MG63 (cell line): Measurements from ENCODE around the gene EGFR. TPM values are rescaled to one million over a fixed set of nuclear protein-coding genes. Genes with fewer than 3 reads are reported as not detected.
A peak's percentile ranks its signal among the peaks of the same experiment; 100 is the strongest.

ENCODE experiments used
- DNase-seq: peaks from one replicate; pipeline ENCODE4 v3.0.0-alpha.2; 2020
- H3K27me3 ChIP-seq: fragments of 250-450 bp; sonication (Bioruptor Pico); 2 replicates; pipeline ENCODE4 v1.5.1; 2020; ENCODE audit warnings: mild to moderate bottlenecking, moderate library complexity
- H3K36me3 ChIP-seq: fragments of 250-450 bp; sonication (Bioruptor Pico); 2 replicates; pipeline ENCODE4 v1.5.1; 2020; ENCODE audit warnings: mild to moderate bottlenecking, moderate library complexity
- H3K4me3 ChIP-seq: fragments of 250-450 bp; sonication (Bioruptor Pico); 2 replicates; pipeline ENCODE4 v1.5.1; 2020; ENCODE audit warnings: mild to moderate bottlenecking, moderate library complexity
- H3K9me3 ChIP-seq: fragments of 250-450 bp; sonication (Bioruptor Pico); 2 replicates; pipeline ENCODE4 v1.5.1; 2020; ENCODE audit warnings: mild to moderate bottlenecking, moderate library complexity
- total RNA-seq: library from RNA; depleted of rRNA; stranded (reverse); fragments of >200 nt; shearing (Covaris generic); gene quantifications from 2 replicates; pipeline ENCODE4 v1.2.3, GENCODE V29; 2014; ENCODE audit warnings: low replicate concordance

The EGFR gene
- total RNA-seq, 1 experiment from 2014 or later: 20.3 TPM

DNA sequence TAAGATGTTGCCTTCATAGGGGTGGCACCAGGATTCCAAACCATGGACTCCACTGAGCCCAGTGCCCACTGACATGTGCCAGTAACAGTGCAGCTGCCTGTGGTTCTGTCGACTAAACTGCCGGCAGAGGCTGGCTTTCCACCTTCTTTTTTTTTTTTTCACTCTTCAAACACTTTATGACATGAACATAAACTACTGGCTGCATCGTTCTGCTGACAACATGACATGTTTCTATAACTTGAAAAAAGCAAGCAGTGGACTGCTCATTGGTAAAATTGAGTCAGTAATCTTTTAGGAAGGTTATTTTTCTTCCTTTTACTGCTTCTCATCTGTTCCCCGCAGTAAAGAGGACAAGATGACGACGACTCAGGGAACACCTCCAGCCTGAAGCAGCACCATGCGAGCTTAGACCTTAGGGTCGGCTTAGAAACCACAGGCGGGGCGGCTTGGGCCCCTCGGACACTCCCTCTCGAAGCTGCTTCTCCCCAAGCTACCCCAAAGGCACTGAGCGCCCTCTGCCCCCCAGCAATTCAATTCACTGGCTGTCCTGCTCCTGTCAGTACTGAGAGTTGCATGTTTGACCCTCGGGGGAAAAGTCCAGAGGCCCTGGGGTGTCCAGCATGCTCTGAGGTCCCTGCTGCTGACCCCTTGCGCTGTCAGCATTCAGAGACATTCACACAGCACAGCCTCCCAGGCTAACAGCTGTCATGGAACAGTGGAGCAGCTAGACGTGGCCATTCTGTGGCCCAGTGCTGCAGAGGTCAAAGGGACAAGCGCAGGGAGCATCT is 112.5 kb downstream of the EGFR start:
- Histone ChIP-seq H3K27me3 (no peaks in the 10 kb centered on the region), H3K36me3 (peaks cover 17% of the 10 kb centered on the region), H3K4me3 (no peak overlapping the region), H3K9me3 (no peaks in the 10 kb centered on the region)
- DNase-seq: no peak

DNA sequence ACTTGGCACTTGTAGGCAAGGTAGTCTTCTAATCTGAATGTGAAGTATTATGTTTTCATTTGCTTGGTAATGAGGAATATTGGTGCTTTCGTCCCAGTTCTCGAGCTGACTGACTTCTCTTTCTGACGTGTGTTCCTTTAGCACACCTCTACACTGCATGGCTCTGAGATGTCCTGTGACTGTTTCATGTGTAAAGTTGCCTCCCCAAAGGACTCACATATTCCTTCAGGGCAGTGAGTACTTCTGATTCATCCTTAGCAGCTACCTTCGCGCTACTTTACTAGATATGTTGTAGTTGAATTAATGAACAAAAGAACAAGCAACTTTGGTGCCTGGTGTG is 113.7 kb downstream of the EGFR start:
- no peak for DNase-seq
- H3K27me3 ChIP-seq: no peaks in the 10 kb centered on the region
- no peaks in the 10 kb centered on the region for H3K9me3 ChIP-seq
- H3K4me3 ChIP-seq: no peak overlapping the region
- H3K36me3 ChIP-seq: peaks cover 18% of the 10 kb centered on the region

DNA sequence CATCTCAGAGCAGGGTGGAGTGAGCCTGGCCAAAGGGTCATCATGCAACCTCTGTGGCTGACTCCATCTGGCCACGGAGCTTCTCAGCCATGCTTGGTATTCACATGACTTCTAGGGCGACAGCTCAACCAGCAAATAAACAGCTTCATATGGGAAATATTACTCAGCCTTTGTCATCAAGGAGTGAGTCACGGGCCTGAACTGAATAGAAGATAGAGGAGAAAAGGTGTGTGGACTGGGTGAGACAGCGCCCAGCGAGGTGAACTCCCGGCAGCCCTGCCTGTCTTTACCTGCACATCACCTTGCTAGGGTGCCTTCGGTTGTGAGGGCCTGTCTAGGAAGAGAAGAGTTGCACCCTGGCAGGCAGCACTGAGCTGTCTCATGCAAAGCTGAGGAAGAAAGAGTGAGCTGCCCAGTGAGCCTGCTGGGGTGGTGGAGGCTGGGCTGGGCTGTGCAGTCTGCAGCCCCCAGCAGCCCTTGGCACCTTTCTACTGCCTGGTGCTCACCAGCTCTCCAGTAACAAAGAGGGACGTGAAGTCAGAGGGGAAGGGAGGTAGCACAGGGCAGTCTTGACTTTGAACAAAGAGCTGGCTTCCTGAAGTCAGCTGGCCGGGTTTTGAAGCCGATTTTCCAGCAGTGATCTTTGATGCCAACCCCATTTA is 114.2 kb downstream of the EGFR start:
- H3K9me3 ChIP-seq: no peaks in the 10 kb centered on the region; the same call in 1 of the 2 replicates
- peaks cover 18% of the 10 kb centered on the region for H3K36me3 ChIP-seq
- H3K4me3 ChIP-seq: peak overlapping the region; percentile 7
- DNase-seq: peak; percentile 96
- no peaks in the 10 kb centered on the region for H3K27me3 ChIP-seq

DNA sequence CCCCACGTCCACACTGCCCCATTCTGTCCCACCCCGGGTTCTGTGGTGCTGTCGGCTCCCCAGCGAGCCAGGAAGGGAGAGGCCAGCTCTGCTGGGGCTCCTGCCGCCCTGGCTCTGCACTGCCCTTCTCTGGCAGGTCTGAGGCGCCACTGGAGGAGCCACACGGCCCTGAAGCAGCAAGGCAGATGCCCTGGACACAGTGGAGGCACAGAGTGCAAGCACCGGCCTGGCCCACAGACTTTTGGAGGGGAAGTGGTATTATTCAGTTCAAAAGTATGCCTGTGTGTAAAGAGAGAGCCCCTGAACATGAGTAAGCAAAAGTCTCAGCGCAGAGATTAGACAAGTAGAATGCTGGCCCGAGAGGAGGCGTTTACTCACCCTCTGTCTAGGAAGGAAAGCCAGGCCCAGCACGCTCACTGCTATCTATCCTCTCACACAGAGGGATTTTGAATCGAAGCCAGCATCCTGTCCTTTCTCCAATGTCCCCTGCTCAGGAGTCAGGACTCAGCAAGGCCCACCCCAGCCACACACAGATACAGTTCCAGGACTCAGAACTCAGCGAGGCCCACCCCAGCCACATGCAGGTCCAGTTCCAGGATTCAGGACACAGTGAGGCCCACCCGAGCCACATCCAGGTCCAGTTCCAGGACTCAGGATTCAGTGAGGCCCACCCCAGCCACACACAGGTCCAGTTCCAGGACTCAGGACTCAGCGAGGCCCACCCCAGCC is 115.0 kb downstream of the EGFR start:
- H3K9me3 ChIP-seq: peaks cover 2% of the 10 kb centered on the region; the same call in 1 of the 2 replicates
- peak; percentile 96 for DNase-seq
- peak overlapping the region; percentile 7 for H3K4me3 ChIP-seq
- peaks cover 20% of the 10 kb centered on the region for H3K36me3 ChIP-seq
- H3K27me3 ChIP-seq: no peaks in the 10 kb centered on the region

DNA sequence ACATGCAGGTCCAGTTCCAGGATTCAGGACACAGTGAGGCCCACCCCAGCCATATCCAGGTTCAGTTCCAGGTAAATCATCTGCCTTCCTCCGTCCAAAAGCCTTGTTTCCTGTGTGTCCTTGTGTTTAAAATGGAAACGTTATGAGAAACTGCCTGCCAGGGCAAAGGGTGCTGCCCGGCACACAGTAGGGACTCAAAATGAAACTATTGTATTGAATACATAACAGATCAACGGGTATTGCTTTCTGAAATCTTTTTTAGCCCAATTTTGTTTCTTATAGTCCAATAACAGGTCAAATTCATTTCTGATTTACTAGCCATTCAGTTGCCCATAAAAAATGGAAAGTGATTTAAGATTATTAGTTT is 115.5 kb downstream of the EGFR start:
- Histone ChIP-seq H3K36me3 (peaks cover 24% of the 10 kb centered on the region), H3K4me3 (no peak overlapping the region)
- no peak for DNase-seq

DNA sequence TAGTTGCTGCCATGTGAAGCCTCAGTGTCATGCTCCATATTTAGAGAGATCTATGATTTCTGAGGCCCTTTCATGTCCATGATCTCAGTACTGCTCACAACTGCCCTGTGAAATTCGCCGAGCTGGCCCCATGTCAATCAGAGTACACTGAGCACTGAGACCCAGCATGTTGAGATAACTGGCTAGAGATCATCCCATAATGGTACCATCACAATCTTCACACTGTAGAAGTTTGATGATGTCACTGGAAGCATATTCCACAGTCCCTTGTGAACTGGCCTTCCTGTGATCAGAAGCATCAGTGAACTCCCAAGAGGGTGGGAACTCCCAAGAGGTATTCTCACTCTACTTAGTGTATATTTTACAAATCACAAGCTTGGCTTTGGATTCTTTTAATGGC is 116.0 kb downstream of the EGFR start:
- Histone ChIP-seq H3K9me3 (peaks cover 4% of the 10 kb centered on the region; the same call in 1 of the 2 replicates), H3K36me3 (peaks cover 28% of the 10 kb centered on the region), H3K27me3 (no peaks in the 10 kb centered on the region), H3K4me3 (no peak overlapping the region)
- no peak for DNase-seq

More for the DNA sequence above, 115.5 kb downstream of the EGFR start:
- H3K27me3 ChIP-seq: no peaks in the 10 kb centered on the region
- peaks cover 4% of the 10 kb centered on the region; the same call in 1 of the 2 replicates for H3K9me3 ChIP-seq

DNA sequence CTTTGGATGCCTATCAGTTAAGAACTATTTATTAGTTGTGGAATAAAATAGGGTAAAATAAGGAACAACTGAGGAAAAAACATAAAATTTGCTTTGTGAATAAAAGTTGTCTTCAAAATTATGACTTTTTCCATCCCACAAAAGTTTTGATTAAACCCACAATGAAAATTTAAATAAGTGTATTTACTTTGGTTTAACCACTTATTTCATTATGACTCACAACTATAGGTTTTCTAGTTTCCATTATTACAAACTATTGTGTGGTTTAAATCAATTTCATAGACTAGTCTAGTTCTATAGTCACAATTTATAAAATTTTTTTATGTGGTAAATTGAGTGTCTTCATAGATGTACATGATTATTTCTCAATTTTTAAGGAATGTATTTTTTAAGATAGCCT is 116.6 kb downstream of the EGFR start:
- peaks cover 31% of the 10 kb centered on the region for H3K36me3 ChIP-seq
- peaks cover 4% of the 10 kb centered on the region; the same call in 1 of the 2 replicates for H3K9me3 ChIP-seq
- H3K4me3 ChIP-seq: no peak overlapping the region
- H3K27me3 ChIP-seq: no peaks in the 10 kb centered on the region
- DNase-seq: no peak

DNA sequence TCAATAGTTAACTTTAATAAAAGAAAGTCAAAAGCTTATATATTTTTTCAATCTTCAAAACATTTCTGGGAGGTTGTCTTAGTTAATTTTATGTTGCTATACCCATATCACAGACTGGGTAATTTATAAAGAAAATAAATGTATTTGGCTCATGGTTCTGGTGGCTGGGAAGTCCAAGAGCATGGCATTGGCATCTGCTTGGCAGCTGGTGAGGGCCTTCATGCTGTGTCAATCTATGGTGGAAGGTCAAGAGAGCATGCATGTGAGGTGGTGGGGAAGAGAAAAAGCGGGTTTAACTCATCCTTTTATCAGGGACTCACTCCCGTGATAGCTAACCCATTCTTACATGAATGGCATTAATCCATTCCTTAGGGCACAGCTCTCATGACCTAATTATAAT is 119.8 kb downstream of the EGFR start:
- Histone ChIP-seq H3K36me3 (peaks cover 50% of the 10 kb centered on the region), H3K27me3 (no peaks in the 10 kb centered on the region), H3K4me3 (no peak overlapping the region), H3K9me3 (peaks cover 4% of the 10 kb centered on the region; the same call in 1 of the 2 replicates)
- DNase-seq: no peak

DNA sequence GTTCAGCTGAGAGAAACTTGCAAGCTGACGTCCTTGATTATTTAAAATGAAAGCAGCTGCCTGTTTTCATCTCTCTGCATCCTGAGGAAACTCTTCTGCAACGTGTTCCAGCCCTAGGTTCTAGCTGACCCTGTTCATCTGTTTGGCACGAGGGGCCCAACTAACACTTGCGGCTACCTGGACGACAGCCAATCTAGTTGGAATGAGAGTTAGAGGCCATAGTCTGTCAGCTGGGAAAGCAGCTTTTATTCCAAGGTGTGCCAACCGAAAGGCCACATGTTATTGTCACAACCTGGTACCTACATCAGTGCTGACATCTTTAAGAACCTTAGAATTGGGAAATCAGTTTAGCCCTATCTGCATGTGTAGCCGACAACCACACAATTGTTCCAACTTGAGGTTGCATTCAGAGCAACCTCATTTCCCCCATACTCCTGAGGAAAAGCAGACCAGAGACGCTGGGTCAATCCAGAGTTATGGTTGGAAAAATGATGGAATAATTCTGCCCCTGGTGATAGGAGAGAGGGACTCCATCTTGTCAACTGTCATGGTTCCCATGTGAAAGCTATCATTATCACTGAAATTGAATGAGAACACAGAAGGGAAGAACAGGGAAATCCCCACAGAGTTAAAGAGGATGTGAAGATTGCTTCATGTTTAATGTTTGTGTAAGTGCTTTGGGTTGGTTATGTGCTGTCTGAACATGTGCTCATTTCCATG is 121.6 kb downstream of the EGFR start:
- H3K36me3 ChIP-seq: peaks cover 49% of the 10 kb centered on the region
- H3K27me3 ChIP-seq: no peaks in the 10 kb centered on the region
- H3K9me3 ChIP-seq: peaks cover 4% of the 10 kb centered on the region; the same call in 1 of the 2 replicates
- no peak overlapping the region for H3K4me3 ChIP-seq
- DNase-seq: no peak

DNA sequence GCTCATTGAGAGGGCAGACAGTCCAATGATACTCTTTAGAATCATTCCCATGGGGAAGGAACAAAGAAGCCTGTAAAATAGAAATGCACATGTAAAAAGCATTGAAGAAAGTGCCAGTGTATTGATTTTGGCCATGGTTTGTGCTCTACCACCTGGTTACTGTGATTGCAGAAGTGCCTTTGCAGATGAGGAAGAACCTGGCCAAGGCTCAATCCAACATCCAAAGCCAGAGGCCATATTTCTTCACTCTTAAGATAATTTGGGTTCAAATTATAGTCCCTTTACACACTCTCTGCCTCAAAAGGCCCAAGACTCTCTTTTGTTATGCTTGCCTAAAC is 122.1 kb downstream of the EGFR start:
- peaks cover 51% of the 10 kb centered on the region for H3K36me3 ChIP-seq
- no peak overlapping the region for H3K4me3 ChIP-seq
- peaks cover 4% of the 10 kb centered on the region; the same call in 1 of the 2 replicates for H3K9me3 ChIP-seq

DNA sequence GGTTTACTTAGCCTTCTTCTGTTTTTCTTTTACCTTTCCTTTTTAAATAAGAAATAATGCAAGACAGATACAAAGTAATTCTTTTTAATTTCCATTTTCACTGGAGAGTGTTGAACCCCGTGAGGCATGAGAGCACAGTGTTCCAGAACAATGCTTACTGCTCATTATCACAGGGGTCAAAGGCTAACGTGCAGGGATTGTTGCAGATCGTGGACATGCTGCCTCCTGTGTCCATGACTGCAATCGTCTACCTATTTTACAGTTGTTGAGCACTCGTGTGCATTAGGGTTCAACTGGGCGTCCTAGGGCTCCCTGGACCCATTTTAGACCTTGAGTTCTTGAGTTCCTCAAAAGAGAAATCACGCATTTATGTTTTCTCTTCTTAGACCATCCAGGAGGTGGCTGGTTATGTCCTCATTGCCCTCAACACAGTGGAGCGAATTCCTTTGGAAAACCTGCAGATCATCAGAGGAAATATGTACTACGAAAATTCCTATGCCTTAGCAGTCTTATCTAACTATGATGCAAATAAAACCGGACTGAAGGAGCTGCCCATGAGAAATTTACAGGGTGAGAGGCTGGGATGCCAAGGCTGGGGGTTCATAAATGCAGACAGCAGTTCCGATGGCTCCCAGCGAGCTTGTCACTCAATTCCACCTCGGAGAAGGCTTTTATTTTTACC is 124.2 kb downstream of the EGFR start:
- Histone ChIP-seq H3K27me3 (no peaks in the 10 kb centered on the region), H3K9me3 (peaks cover 4% of the 10 kb centered on the region; the same call in 1 of the 2 replicates), H3K4me3 (no peak overlapping the region), H3K36me3 (peaks cover 64% of the 10 kb centered on the region)
- DNase-seq: no peak

More for the DNA sequence above, 122.1 kb downstream of the EGFR start:
- H3K27me3 ChIP-seq: no peaks in the 10 kb centered on the region
- no peak for DNase-seq

DNA sequence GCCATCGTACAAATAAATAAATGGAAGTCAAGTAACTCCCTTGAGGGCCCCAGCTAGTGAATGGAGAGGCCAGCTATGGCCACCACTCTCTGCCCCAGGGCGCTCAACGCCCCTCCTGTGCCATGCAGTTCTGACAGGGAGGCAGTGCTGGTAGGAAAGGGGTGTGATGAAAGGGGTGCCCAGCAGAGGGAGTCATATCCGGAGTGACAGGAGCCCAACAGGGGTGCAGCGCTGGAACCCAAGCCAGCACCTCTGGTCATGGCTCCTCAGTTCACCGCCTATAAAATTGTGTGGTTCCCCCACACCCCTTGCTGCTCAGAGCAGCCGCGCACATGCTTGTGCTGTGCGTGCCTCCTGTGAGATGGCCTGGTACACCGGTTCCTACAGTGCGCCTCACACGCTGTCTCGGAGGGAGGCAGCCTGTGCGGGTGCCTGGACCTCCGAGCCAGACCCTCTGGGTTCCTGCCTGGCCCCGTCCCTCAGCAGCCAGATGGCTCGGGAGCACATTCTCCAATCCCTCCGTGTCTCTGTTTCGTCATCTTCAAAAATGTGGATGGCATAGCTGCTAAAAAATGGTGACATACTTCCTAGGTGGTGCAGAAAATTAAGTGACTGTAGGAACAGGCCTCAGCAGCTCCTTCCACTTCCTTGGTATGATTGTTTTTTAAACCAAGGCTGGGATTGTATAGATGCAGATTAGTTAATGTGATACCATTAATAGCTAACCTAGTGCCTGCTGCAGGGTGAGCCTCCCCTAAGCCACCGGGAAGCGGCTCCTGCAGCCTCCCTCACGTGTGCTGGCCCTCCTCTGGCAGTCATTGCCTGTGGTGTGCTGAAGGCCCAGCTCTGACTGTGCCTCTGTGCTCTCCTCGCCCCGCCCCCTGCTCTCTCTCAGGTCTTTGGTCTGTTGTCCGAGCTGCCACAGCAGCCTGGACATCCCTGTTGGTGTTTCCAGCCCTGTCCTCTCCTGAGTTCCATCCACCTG is 125.8 kb downstream of the EGFR start:
- Histone ChIP-seq H3K4me3 (no peak overlapping the region), H3K27me3 (no peaks in the 10 kb centered on the region), H3K9me3 (no peaks in the 10 kb centered on the region), H3K36me3 (peaks cover 59% of the 10 kb centered on the region)
- DNase-seq: no peak

DNA sequence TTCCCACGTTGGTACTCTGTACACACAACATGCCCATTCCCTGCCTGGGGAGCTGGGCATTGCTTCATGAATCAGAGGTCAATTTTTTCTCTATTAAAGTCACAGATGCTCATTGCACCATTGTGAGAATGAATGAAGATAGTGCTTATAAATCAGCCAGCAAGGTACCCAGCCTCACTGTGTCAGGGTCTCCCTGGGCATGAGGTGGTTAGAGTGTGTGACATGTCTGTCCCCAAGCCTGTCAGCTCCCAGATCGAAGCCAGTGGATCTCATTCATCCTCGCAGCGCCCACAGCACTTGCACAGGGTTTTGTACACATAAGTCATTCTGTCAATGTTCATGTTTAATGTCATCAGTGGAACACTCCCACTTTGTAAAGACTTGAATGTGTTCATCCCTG is 126.8 kb downstream of the EGFR start:
- Histone ChIP-seq H3K4me3 (no peak overlapping the region), H3K9me3 (no peaks in the 10 kb centered on the region), H3K27me3 (no peaks in the 10 kb centered on the region), H3K36me3 (peaks cover 60% of the 10 kb centered on the region)
- DNase-seq: no peak

DNA sequence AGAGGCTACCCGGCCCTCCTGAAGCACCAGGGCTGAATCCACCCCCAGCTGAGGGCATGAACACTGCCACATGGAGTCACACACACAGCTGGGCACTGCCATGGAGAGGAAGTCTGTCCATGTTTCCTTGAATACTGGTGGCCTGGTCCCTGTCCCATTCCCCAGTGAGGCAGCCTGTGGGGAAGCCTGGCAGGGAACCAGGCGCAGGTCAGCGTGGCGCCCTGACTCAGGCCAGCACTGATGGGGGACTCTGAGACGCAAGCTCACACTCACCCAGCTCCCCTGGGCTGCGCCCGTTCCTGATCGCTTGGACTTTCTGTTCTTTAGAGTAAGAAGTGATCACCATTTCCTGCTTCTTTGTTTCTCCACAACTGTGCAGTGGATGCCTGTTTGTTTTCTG is 128.3 kb downstream of the EGFR start:
- no peak for DNase-seq
- H3K9me3 ChIP-seq: no peaks in the 10 kb centered on the region
- no peak overlapping the region for H3K4me3 ChIP-seq
- peaks cover 72% of the 10 kb centered on the region for H3K36me3 ChIP-seq
- no peaks in the 10 kb centered on the region for H3K27me3 ChIP-seq

DNA sequence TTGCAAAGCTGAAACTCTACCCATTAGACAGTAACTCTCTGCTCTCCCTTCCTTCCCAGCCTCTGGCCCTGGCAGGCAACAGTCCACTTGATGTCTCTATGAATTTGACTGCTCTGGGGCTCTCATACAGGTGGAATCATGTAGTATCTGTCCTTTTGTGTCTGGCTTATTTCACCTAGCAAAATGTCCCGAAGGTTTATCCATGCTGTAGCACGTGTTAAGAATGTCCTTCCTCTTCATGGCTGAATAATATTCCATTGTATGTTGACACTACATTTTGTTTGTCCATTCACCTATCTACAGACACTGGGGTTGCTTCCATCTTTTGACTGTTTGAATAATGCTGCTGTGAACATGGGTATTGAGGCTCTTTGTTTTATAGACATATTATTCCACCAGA is 128.9 kb downstream of the EGFR start:
- H3K9me3 ChIP-seq: no peaks in the 10 kb centered on the region
- H3K27me3 ChIP-seq: no peaks in the 10 kb centered on the region
- no peak overlapping the region for H3K4me3 ChIP-seq
- peaks cover 69% of the 10 kb centered on the region for H3K36me3 ChIP-seq
- no peak for DNase-seq
